ENCODE measurements around the gene TMPRSS11E. TPM values are rescaled to one million over a fixed set of nuclear protein-coding genes. Genes with fewer than 3 reads are reported as not detected.

The TMPRSS11E gene
- total RNA-seq, 1 experiment from 2014 or later, result not detected

DNA sequence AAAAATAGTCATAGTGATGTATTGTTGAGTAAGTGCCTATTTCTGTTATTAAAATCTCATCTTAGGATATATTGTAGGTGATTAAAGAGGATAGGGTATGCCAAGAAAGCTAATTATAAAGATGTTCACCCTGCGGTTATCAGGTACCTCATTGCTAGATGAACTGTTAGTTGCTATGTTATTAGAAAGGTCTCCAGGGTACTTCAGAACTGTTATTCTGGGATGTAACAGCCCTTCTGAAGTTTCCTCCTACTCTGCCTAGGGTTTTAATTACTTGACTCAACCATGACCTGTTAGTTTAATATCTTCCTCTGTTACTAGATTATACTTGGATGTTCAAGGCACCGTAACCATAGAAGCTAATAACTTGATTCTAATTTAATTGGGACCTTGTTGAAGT is 15.4 kb downstream of the TMPRSS11E start:
- intact Hi-C loops (cut with micrococcal nuclease), result no loop called here
- TF ChIP-seq, protein P1, sequence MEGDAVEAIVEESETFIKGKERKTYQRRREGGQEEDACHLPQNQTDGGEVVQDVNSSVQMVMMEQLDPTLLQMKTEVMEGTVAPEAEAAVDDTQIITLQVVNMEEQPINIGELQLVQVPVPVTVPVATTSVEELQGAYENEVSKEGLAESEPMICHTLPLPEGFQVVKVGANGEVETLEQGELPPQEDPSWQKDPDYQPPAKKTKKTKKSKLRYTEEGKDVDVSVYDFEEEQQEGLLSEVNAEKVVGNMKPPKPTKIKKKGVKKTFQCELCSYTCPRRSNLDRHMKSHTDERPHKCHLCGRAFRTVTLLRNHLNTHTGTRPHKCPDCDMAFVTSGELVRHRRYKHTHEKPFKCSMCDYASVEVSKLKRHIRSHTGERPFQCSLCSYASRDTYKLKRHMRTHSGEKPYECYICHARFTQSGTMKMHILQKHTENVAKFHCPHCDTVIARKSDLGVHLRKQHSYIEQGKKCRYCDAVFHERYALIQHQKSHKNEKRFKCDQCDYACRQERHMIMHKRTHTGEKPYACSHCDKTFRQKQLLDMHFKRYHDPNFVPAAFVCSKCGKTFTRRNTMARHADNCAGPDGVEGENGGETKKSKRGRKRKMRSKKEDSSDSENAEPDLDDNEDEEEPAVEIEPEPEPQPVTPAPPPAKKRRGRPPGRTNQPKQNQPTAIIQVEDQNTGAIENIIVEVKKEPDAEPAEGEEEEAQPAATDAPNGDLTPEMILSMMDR (IDR thresholded peaks at IDR 0.05; ENCODE audit: unreplicated experiment), result no peak
- no TSS peak for BruUV-seq (replicated peaks)
- Mint-ChIP-seq H3K4me3 (ENCODE audit: unreplicated experiment) (no peak overlapping the region), H3K36me3 (ENCODE audit: insufficient read depth, unreplicated experiment) (no peaks in the 10 kb centered on the region), H3K27me3 (ENCODE audit: insufficient read depth, unreplicated experiment) (no peaks in the 10 kb centered on the region), H3K27ac (ENCODE audit: low read depth, unreplicated experiment) (no peak overlapping the region), H3K4me1 (ENCODE audit: insufficient read depth, unreplicated experiment) (peaks cover 29% of the 10 kb centered on the region), H3K9me3 (ENCODE audit: unreplicated experiment) (no peaks in the 10 kb centered on the region)
- ChIA-PET POLR2A (interaction anchor here (1.5 kb wide), 1 partner anchor 11 kb away, joined by 5 read pairs; no protein-coding TSS in a partner anchor), CTCF (no interaction called here)
- DNase-seq (ENCODE audit: unreplicated experiment), result no peak

GRCh38 chr4:68463796-68464195 is 16.5 kb downstream of the TMPRSS11E start:
- POLR2A ChIA-PET, result interaction anchor here (0.6 to 1.6 kb wide), 2 partner anchors 11 to 138 kb away, joined by 4 read pairs; no protein-coding TSS in a partner anchor
- CTCF ChIA-PET, result interaction anchor here (0.6 to 0.7 kb wide), 2 partner anchors 12 to 331 kb away, joined by 4 to 5 read pairs; no protein-coding TSS in a partner anchor
- Mint-ChIP-seq H3K27me3 (ENCODE audit: insufficient read depth, unreplicated experiment) (no peaks in the 10 kb centered on the region), H3K9me3 (ENCODE audit: unreplicated experiment) (peaks cover under 1% of the 10 kb centered on the region), H3K36me3 (ENCODE audit: insufficient read depth, unreplicated experiment) (no peaks in the 10 kb centered on the region), H3K27ac (ENCODE audit: low read depth, unreplicated experiment) (peak overlapping the region; percentile 52), H3K4me3 (ENCODE audit: unreplicated experiment) (no peak overlapping the region), H3K4me1 (ENCODE audit: insufficient read depth, unreplicated experiment) (peaks cover 29% of the 10 kb centered on the region)
- no TSS peak for BruUV-seq (replicated peaks)
- intact Hi-C loops (cut with micrococcal nuclease), result no loop called here
- TF ChIP-seq, protein P1 (IDR thresholded peaks at IDR 0.05; ENCODE audit: unreplicated experiment), result no peak
- DNase-seq (ENCODE audit: unreplicated experiment), result peak; percentile 39

DNA sequence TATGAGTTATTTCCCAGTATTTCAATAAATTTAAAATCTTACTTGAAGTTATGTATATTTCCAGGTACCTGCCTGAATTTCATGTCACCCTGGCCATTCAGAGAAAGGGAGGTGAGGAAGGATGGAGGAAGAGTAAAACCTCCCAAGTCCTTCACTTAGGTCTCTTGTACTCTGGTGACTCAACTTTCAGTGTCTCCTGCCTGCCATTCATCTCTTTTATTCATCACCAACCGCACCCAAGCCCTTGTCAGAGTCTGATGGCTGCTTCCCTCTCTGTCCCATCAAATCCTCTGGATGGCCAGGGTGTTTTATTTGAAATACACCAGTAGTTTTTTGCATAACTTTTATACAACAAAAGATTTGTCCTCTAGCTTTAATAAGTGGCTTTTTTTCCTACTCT is 17.8 kb downstream of the TMPRSS11E start:
- ChIA-PET CTCF (no interaction called here), POLR2A (interaction anchor here (0.9 to 1.6 kb wide), 2 partner anchors 12 to 104 kb away, joined by 3 to 4 read pairs; no protein-coding TSS in a partner anchor)
- Mint-ChIP-seq H3K27me3 (ENCODE audit: insufficient read depth, unreplicated experiment) (no peaks in the 10 kb centered on the region), H3K36me3 (ENCODE audit: insufficient read depth, unreplicated experiment) (no peaks in the 10 kb centered on the region), H3K4me1 (ENCODE audit: insufficient read depth, unreplicated experiment) (peaks cover 29% of the 10 kb centered on the region), H3K27ac (ENCODE audit: low read depth, unreplicated experiment) (peak overlapping the region; percentile 66), H3K9me3 (ENCODE audit: unreplicated experiment) (peaks cover 8% of the 10 kb centered on the region), H3K4me3 (ENCODE audit: unreplicated experiment) (no peak overlapping the region)
- TF ChIP-seq, protein P1 (IDR thresholded peaks at IDR 0.05; ENCODE audit: unreplicated experiment), result no peak
- intact Hi-C loops (cut with micrococcal nuclease), result no loop called here
- no TSS peak for BruUV-seq (replicated peaks)
- DNase-seq (ENCODE audit: unreplicated experiment), result peak; percentile 17

- Mint-ChIP-seq H3K27ac (ENCODE audit: low read depth, unreplicated experiment) (peak overlapping the region; percentile 66), H3K36me3 (ENCODE audit: insufficient read depth, unreplicated experiment) (no peaks in the 10 kb centered on the region), H3K4me1 (ENCODE audit: insufficient read depth, unreplicated experiment) (peaks cover 29% of the 10 kb centered on the region), H3K9me3 (ENCODE audit: unreplicated experiment) (peaks cover 8% of the 10 kb centered on the region), H3K27me3 (ENCODE audit: insufficient read depth, unreplicated experiment) (no peaks in the 10 kb centered on the region), H3K4me3 (ENCODE audit: unreplicated experiment) (no peak overlapping the region)
- DNase-seq (ENCODE audit: unreplicated experiment), result peak; percentile 56
- POLR2A ChIA-PET, result interaction anchor here (0.9 kb wide), 1 partner anchor 105 kb away, joined by 3 read pairs; no protein-coding TSS in a partner anchor
- CTCF ChIA-PET, result interaction anchor here (0.6 to 1.0 kb wide), 6 partner anchors 62 to 1232 kb away, joined by 3 to 4 read pairs (median 3); no protein-coding TSS in a partner anchor
- BruUV-seq (replicated peaks), result no TSS peak
- intact Hi-C loops (cut with micrococcal nuclease), result no loop called here
- TF ChIP-seq, protein P1 (IDR thresholded peaks at IDR 0.05; ENCODE audit: unreplicated experiment), result no peak
Measured at GRCh38 chr4:68466185-68466584, 18.9 kb downstream of the TMPRSS11E start.
